VCaP (cell line): ENCODE results near the gene PODXL2.

Experiments
- H3K27ac ChIP-seq: fragments of 450-650 bp; 2 replicates; pipeline ENCODE4 v1.5.1; 2017
- TF ChIP-seq, protein P1 (sequence below): fragments of 450-650 bp; conservative IDR thresholded peaks from 2 replicates; pipeline ENCODE4 v1.5.1; 2017; ENCODE audit warnings: mild to moderate bottlenecking, moderate library complexity

Gene PODXL2

DNA sequence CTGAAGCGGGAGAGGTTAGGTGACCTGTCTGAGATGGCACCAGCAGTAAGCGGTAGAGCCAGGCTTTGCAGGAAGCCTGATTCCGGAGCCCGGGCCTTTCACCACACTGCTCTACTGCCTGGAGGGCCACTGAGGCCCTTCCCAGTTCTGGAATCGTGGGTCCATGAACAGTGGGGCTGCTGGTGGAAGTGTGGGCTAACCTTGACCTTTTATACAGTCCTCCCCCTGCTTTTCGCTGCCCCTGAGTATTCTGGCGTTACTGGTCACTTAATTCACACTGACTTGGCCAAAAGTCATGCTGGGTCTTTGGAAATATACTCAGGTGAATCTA lies 41.2 kb downstream of the PODXL2 start:
- H3K27ac ChIP-seq: no peak overlapping the region
- TF ChIP-seq, protein P1, sequence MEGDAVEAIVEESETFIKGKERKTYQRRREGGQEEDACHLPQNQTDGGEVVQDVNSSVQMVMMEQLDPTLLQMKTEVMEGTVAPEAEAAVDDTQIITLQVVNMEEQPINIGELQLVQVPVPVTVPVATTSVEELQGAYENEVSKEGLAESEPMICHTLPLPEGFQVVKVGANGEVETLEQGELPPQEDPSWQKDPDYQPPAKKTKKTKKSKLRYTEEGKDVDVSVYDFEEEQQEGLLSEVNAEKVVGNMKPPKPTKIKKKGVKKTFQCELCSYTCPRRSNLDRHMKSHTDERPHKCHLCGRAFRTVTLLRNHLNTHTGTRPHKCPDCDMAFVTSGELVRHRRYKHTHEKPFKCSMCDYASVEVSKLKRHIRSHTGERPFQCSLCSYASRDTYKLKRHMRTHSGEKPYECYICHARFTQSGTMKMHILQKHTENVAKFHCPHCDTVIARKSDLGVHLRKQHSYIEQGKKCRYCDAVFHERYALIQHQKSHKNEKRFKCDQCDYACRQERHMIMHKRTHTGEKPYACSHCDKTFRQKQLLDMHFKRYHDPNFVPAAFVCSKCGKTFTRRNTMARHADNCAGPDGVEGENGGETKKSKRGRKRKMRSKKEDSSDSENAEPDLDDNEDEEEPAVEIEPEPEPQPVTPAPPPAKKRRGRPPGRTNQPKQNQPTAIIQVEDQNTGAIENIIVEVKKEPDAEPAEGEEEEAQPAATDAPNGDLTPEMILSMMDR: no peak

DNA sequence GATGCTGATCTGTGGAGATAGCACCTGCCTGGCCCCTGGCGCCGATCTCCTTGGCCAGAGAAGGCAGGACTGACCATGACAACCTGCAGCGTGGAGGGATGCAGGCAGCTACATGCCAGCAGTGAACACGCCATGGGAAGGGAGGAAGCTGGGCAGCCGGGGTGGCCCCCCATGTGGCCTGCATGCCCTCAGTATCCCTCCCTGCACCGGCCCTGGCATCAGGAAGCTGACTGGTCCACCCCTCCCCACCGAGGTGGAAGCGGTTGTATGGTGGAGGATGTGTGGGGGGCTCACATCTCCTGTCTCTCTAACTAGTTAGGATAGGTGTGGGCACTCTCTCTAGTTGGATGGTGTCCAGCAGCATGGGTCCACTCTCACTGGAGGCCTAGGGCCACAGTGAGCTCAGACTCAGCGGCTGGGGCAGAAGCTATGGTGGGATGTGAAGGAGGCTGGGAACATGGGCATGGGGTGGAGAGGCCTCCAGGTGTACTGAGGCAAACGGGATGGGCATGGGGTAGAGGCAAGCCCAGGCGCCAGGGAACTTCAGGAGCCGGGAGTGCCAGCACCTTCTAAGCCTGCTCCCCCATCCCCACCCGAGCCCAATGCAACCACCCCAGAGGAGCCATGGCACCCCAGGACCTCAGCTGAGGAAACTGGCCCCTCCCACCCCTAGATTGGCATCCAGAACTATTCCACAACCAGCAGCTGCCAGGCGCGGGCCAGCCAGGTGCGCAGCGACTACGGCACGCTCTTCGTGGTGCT lies 42.0 kb downstream of the PODXL2 start:
- H3K27ac ChIP-seq: no peak overlapping the region
- TF ChIP-seq, protein P1: no peak

DNA sequence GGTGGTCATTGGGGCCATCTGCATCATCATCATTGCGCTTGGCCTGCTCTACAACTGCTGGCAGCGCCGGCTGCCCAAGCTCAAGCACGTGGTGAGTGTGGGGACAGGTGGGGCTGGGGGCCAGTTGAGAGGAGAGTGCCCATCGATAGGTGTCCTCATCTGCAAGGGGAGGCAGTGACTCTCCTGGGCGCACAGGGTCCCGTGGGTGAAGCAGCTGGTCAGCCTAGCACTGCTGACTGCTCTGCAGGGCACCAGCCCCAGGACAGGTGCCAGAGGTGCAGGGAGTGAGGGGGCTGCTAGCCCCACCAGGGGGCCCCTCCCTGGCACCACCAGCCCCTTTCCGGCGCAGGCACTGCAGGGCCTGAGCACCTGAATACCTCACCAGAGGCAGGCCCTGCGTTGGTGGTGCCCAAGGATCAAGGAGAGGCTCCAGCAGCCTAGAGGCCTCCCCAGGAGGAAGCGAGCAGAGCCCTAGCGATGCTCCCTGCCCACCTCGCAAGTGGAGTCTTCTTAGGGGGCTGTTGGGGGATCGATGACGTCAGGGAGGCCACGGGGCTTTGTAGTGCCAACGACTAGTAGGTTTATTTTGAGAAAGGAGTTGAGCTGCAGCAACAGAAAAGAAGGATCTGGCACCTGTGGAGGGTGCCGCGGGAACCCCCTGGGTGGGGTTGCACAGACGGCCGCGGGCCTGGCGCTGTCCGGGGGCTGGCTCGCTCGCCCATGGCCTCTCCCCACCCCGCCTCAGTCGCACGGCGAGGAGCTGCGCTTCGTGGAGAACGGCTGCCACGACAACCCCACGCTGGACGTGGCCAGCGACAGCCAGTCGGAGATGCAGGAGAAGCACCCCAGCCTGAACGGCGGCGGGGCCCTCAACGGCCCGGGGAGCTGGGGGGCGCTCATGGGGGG lies 42.8 kb downstream of the PODXL2 start:
- TF ChIP-seq, protein P1: no peak

DNA sequence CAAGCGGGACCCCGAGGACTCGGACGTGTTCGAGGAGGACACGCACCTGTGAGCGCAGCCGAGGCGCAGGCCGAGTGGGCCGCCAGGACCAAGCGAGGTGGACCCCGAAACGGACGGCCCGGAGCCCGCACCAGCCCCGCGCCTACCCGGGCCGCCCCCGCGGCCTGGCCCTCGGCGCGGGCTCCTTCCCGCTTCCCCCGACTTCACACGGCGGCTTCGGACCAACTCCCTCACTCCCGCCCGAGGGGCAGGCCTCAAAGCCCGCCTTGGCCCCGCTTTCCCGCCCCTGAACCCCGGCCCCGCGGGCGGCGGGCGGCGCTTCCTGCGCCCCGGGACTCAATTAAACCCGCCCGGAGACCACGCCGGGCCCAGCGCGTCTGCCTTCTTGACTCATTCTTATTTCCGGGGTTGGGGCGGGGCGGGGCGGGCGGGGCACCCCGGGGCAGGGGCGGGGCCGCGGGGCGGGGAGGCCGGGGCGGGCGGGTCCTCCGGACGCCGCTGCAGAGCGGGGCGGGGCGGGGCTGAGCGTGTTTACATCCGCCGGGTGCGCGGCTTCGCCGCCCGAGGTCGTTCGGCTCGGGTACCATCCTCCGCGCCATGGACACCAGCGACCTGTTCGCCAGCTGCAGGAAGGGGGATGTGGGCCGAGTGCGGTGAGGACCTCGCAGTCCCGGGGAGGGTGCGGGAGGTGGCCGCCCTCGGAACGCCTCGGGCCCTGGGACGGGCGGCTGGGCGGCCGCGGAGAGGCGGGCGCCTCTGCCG lies 43.6 kb downstream of the PODXL2 start, which contains the start of gene ABTB1:
Gene ABTB1, plus strand, starts transcription at position 524 of the 762 bp plus-strand sequence. Its CDS starts 74 bp downstream, at position 598.
- TF ChIP-seq, protein P1: no peak
- peak within 1 kb of the TSS; percentile 85 for H3K27ac ChIP-seq

More for the DNA sequence above, 42.8 kb downstream of the PODXL2 start:
- H3K27ac ChIP-seq: peak overlapping the region; percentile 85

DNA sequence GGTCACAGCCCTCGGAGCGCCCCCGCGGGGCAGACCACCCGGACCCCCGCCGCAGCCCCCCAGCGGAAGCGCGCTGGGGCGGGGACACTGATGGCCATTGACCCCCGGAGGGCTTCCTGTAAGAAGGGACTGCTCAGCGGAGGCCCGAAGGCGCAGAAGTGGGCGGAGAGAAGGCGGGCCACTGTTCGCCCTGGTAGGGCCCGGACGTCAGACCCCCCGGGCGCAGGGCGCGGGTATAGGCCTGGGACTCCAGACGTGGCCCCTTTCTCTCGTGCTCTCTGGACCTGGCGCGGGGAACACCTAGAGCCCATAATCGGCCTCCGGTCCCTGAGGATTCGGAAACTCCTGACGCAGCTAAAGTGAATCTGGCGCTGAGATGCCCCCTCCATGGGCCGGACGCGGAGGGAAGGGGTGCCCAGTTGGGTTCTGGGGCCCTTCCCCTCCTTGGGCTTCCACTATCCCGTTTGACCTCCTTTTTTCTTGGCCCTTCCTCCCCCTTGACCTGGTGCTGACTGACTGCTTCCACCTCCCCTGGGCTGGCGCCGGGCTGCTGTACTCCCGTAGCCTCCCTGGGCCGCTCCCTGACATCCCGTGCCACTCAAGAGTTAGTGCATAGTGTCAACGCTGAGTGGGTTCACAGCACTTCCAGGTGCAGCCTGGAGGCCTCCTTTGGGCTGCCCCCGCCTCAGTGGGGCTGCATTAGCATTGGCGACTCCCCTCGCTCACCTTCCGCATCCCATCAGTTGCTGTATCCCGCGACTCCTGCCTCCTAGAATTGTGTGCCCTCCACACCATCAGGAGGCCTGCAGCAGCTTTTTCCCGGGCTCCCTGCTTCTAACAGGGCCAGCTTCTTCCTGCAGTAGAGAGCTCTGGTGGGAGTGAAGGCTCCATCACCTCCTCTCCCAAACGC lies 44.5 kb downstream of the PODXL2 start:
- TF ChIP-seq, protein P1: no peak
- H3K27ac ChIP-seq: peak overlapping the region; percentile 85

DNA sequence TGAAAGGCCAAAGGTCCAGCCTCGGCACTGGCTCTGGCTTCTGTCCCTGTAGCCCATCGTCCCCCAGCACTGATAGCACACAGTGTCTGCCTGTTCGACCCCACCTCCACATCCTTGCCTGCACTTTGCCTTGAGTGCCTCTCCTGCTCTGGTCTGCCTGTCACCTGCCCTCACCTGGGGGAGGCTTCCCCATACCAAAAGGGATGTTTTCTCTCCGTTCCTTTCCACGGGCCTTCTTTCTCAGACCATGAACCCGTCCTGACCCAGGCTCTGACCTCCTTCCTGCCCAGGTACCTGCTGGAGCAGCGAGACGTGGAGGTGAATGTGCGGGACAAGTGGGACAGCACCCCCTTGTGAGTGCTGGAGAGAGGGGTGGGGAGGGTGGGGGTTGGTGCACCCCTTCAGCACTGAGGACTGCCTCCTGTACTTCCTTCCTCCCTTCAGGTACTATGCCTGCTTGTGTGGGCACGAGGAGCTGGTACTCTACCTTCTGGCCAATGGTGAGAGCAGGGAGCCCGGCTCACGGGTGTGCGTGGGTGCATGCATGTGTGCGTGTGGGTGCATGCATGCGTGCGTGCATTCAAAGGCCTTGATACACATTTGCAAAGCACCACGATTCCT lies 45.2 kb downstream of the PODXL2 start:
- peak overlapping the region; percentile 85 for H3K27ac ChIP-seq
- TF ChIP-seq, protein P1: no peak
